GM18873 (cell line): ENCODE data around the gene RPS6KA2.
"Not testable (repeated sequence)": the region's sequence is repeated elsewhere in the genome, so short reads cannot be mapped to it uniquely, and the experiment has no call there.

Experiments
- ATAC-seq: cut with Tn5 transposase; IDR thresholded peaks from one replicate; pipeline ENCODE4 v1.9.1; 2021; ENCODE audit warnings: mild to moderate bottlenecking, moderate library complexity, moderate number of reproducible peaks; ENCODE audit not compliant: unreplicated experiment, low FRiP score

The RPS6KA2 gene

GRCh38 chr6:166596776-166597507 lies 30.1 kb downstream of the RPS6KA2 start:
- ATAC-seq: no peak

- no peak for ATAC-seq
Measured at GRCh38 chr6:166595949-166596348, 31.1 kb downstream of the RPS6KA2 start.

- no peak for ATAC-seq
Measured at GRCh38 chr6:166595061-166595780, 31.8 kb downstream of the RPS6KA2 start.

GRCh38 chr6:166592821-166593220 lies 34.2 kb downstream of the RPS6KA2 start:
- no peak for ATAC-seq

- no peak for ATAC-seq
Measured at GRCh38 chr6:166591961-166592520, 35.0 kb downstream of the RPS6KA2 start.

GRCh38 chr6:166591026-166591425 lies 36.0 kb downstream of the RPS6KA2 start:
- ATAC-seq: no peak

GRCh38 chr6:166589786-166590574 lies 37.1 kb downstream of the RPS6KA2 start:
- no peak for ATAC-seq

- no peak for ATAC-seq
Measured at GRCh38 chr6:166589337-166589731, 37.7 kb downstream of the RPS6KA2 start.

GRCh38 chr6:166588691-166589336 lies 38.2 kb downstream of the RPS6KA2 start:
- no peak for ATAC-seq

GRCh38 chr6:166587631-166588413 lies 39.2 kb downstream of the RPS6KA2 start:
- ATAC-seq: peak; percentile 74

GRCh38 chr6:166586424-166587156 lies 40.5 kb downstream of the RPS6KA2 start, which contains the start of gene RAMACL:
Gene RAMACL (minus strand): TSS chr6:166586678. CDS start chr6:166586477, 201 bp downstream.
- ATAC-seq: peak; percentile 76

- no peak for ATAC-seq
Measured at GRCh38 chr6:166584853-166585429, 42.1 kb downstream of the RPS6KA2 start.

GRCh38 chr6:166584155-166584554 lies 42.9 kb downstream of the RPS6KA2 start:
- ATAC-seq: no peak

GRCh38 chr6:166583230-166583965 lies 43.7 kb downstream of the RPS6KA2 start:
- no peak for ATAC-seq

- no peak for ATAC-seq
Measured at GRCh38 chr6:166582258-166582657, 44.8 kb downstream of the RPS6KA2 start.

GRCh38 chr6:166581801-166582200 lies 45.2 kb downstream of the RPS6KA2 start:
- not testable (repeated sequence) for ATAC-seq

GRCh38 chr6:166581091-166581511 lies 46.0 kb downstream of the RPS6KA2 start:
- ATAC-seq: no peak
